ENCODE results near the gene SLC6A6.
"Not testable (repeated sequence)": the region's sequence is repeated elsewhere in the genome, so short reads cannot be mapped to it uniquely, and the experiment has no call there.

The SLC6A6 gene

GRCh38 chr3:14505001-14505802, 102.8 kb downstream of the SLC6A6 start:
- DNase-seq (ENCODE audit: low read depth in 2 of 3, low spot score in 2 of 3) = no peak

GRCh38 chr3:14505803-14506500, 103.5 kb downstream of the SLC6A6 start:
- DNase-seq (ENCODE audit: low read depth in 2 of 3, low spot score in 2 of 3) = no peak

- no peak for DNase-seq (ENCODE audit: low read depth in 2 of 3, low spot score in 2 of 3)
Measured at GRCh38 chr3:14506626-14507304, 104.4 kb downstream of the SLC6A6 start.

- DNase-seq (ENCODE audit: low read depth in 2 of 3, low spot score in 2 of 3) = no peak
Measured at GRCh38 chr3:14507305-14507741, 104.9 kb downstream of the SLC6A6 start.

GRCh38 chr3:14507757-14508504, 105.5 kb downstream of the SLC6A6 start:
- no peak for DNase-seq (ENCODE audit: low read depth in 2 of 3, low spot score in 2 of 3)

GRCh38 chr3:14508505-14508819, 106.1 kb downstream of the SLC6A6 start:
- DNase-seq (ENCODE audit: low read depth in 2 of 3, low spot score in 2 of 3) = no peak

GRCh38 chr3:14508966-14509795, 106.8 kb downstream of the SLC6A6 start:
- peak; percentile 47 to 92 (median 77) for DNase-seq (ENCODE audit: low read depth in 2 of 3, low spot score in 2 of 3)

- no peak for DNase-seq (ENCODE audit: low read depth in 2 of 3, low spot score in 2 of 3)
Measured at GRCh38 chr3:14509796-14510100, 107.3 kb downstream of the SLC6A6 start.

GRCh38 chr3:14510838-14511622, 108.6 kb downstream of the SLC6A6 start:
- no peak for DNase-seq (ENCODE audit: low read depth in 2 of 3, low spot score in 2 of 3)

GRCh38 chr3:14511623-14512280, 109.3 kb downstream of the SLC6A6 start:
- DNase-seq (ENCODE audit: low read depth in 2 of 3, low spot score in 2 of 3) = no peak

GRCh38 chr3:14512281-14512941, 110.0 kb downstream of the SLC6A6 start:
- no peak for DNase-seq (ENCODE audit: low read depth in 2 of 3, low spot score in 2 of 3)

- DNase-seq (ENCODE audit: low read depth in 2 of 3, low spot score in 2 of 3) = no peak
Measured at GRCh38 chr3:14512942-14513327, 110.5 kb downstream of the SLC6A6 start.

- DNase-seq (ENCODE audit: low read depth in 2 of 3, low spot score in 2 of 3) = no peak
Measured at GRCh38 chr3:14513566-14514322, 111.3 kb downstream of the SLC6A6 start.

GRCh38 chr3:14514323-14514720, 111.9 kb downstream of the SLC6A6 start:
- no peak for DNase-seq (ENCODE audit: low read depth in 2 of 3, low spot score in 2 of 3)

- DNase-seq (ENCODE audit: low read depth in 2 of 3, low spot score in 2 of 3) = not testable (repeated sequence)
Measured at GRCh38 chr3:14515526-14515925, 113.1 kb downstream of the SLC6A6 start.

- no peak for DNase-seq (ENCODE audit: low read depth in 2 of 3, low spot score in 2 of 3)
Measured at GRCh38 chr3:14516738-14517345, 114.4 kb downstream of the SLC6A6 start.

- DNase-seq (ENCODE audit: low read depth in 2 of 3, low spot score in 2 of 3) = no peak
Measured at GRCh38 chr3:14517601-14518431, 115.4 kb downstream of the SLC6A6 start.

All from activated CD8-positive, alpha-beta memory T cell treated with anti-CD3 and anti-CD28 coated beads for 48 hours (primary cell).